ENCODE results near the gene TMEM217.

TMEM217 gene

DNA sequence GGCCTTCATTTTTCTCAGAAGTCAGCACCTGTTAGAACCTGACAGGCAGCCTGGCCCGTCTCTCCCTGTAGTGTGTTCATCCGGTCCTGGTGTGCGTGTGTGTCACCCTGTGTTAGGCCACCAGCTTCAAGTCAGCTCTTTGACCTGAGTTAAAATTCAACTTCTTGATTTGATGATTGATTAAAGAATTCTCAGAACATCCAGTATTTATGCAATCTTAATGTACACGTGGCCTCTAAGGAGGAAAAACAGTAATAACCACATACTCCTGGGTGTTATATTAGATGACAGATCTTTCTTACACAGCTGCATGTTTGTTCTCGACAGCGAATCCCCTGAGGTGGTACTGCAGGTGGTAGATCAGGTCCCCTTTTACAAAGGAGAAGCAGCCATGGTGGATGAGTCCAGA, 19.1 kb upstream of the TMEM217 start:
- Histone ChIP-seq H3F3A (ENCODE audit: insufficient read depth) (no peaks in the 10 kb centered on the region), H3K36me3 (ENCODE audit: low read length) (no peaks in the 10 kb centered on the region), H4K20me1 (ENCODE audit: low read depth, low read length) (no peaks in the 10 kb centered on the region), H3K4me2 (ENCODE audit: low read depth, low read length, poor library complexity, severe bottlenecking) (no peak overlapping the region), H3K79me2 (ENCODE audit: insufficient read depth, low read length) (no peaks in the 10 kb centered on the region), H3K27ac (ENCODE audit: low read depth, low read length) (no peak overlapping the region), H3K9me3 (ENCODE audit: insufficient read depth, low read length) (no peaks in the 10 kb centered on the region), H2AFZ (ENCODE audit: low read depth, low read length, severe bottlenecking) (no peak overlapping the region), H3K9me2 (replicated peaks; ENCODE audit: insufficient read depth, low read length) (no peaks in the 10 kb centered on the region), H3K27me3 (ENCODE audit: low read length) (no peaks in the 10 kb centered on the region), H3K9ac (ENCODE audit: low read length) (no peak overlapping the region), H3K4me3 (ENCODE audit: insufficient read depth, low read length, poor library complexity, severe bottlenecking) (no peak overlapping the region)
- TF ChIP-seq EZH2phosphoT487 (conservative IDR thresholded peaks at IDR 0.05; ENCODE audit: low read length) = no peak
- TF ChIP-seq, protein P1, sequence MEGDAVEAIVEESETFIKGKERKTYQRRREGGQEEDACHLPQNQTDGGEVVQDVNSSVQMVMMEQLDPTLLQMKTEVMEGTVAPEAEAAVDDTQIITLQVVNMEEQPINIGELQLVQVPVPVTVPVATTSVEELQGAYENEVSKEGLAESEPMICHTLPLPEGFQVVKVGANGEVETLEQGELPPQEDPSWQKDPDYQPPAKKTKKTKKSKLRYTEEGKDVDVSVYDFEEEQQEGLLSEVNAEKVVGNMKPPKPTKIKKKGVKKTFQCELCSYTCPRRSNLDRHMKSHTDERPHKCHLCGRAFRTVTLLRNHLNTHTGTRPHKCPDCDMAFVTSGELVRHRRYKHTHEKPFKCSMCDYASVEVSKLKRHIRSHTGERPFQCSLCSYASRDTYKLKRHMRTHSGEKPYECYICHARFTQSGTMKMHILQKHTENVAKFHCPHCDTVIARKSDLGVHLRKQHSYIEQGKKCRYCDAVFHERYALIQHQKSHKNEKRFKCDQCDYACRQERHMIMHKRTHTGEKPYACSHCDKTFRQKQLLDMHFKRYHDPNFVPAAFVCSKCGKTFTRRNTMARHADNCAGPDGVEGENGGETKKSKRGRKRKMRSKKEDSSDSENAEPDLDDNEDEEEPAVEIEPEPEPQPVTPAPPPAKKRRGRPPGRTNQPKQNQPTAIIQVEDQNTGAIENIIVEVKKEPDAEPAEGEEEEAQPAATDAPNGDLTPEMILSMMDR (IDR thresholded peaks at IDR 0.05; ENCODE audit: insufficient read depth, low read length, poor library complexity, severe bottlenecking) = no peak

DNA sequence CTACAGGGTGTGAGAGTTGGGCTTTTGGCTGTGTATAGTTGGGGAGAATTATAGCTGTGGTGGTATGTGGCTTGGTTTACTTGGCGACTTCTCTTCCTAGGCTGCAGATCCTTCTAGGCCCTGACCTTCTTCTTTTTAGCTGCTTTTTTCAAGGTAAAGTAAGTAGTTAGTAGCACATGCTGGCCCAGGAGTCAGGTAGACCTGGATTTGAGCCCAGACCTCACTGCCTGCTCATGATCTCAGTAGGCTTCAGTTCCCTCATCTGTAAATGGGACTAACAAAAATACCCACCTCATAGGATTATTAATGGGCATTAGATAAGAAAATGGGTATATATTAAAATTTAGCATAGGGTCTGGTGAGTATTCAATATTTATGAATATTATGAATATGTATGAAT, 17.4 kb upstream of the TMEM217 start:
- no peak overlapping the region for H3K9ac ChIP-seq (ENCODE audit: low read length)
- H2AFZ ChIP-seq (ENCODE audit: low read depth, low read length, severe bottlenecking) = no peak overlapping the region
- no peaks in the 10 kb centered on the region for H3K27me3 ChIP-seq (ENCODE audit: low read length)
- TF ChIP-seq, protein P1 (IDR thresholded peaks at IDR 0.05; ENCODE audit: insufficient read depth, low read length, poor library complexity, severe bottlenecking) = no peak
- TF ChIP-seq EZH2phosphoT487 (conservative IDR thresholded peaks at IDR 0.05; ENCODE audit: low read length) = no peak
- H3F3A ChIP-seq (ENCODE audit: insufficient read depth) = no peaks in the 10 kb centered on the region
- no peaks in the 10 kb centered on the region for H3K9me2 ChIP-seq (replicated peaks; ENCODE audit: insufficient read depth, low read length)
- no peaks in the 10 kb centered on the region for H3K79me2 ChIP-seq (ENCODE audit: insufficient read depth, low read length)
- H3K9me3 ChIP-seq (ENCODE audit: insufficient read depth, low read length) = no peaks in the 10 kb centered on the region
- no peak overlapping the region for H3K4me3 ChIP-seq (ENCODE audit: insufficient read depth, low read length, poor library complexity, severe bottlenecking)
- 0 out of 2 replicates have a peak, but pooled peaks cover 3% of the 10 kb centered on the region for H3K36me3 ChIP-seq (ENCODE audit: low read length)
- H3K27ac ChIP-seq (ENCODE audit: low read depth, low read length) = no peak overlapping the region
- H4K20me1 ChIP-seq (ENCODE audit: low read depth, low read length) = no peaks in the 10 kb centered on the region
- H3K4me2 ChIP-seq (ENCODE audit: low read depth, low read length, poor library complexity, severe bottlenecking) = no peak overlapping the region

DNA sequence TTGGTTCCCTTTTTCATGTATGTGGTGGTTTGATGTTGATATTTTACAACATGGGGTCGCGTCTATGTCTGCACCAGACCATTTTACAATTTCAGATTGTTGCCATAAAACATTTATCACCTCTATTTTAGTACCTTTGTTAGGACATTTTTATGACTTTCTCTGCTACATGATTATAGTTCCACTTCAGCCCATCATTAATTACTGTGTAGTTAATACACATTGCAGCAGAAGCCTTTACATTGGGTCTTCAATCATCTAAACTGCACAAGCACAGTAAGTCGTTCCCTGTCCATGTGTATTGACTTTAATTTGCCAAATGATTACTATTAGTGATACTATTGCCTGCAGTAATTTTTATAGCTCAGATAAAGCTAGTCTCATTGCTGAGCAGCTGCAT, 15.7 kb upstream of the TMEM217 start:
- Histone ChIP-seq H3K9ac (ENCODE audit: low read length) (no peak overlapping the region), H3K27me3 (ENCODE audit: low read length) (no peaks in the 10 kb centered on the region), H3K9me3 (ENCODE audit: insufficient read depth, low read length) (no peaks in the 10 kb centered on the region), H3K79me2 (ENCODE audit: insufficient read depth, low read length) (no peaks in the 10 kb centered on the region), H2AFZ (ENCODE audit: low read depth, low read length, severe bottlenecking) (no peak overlapping the region), H3K4me3 (ENCODE audit: insufficient read depth, low read length, poor library complexity, severe bottlenecking) (no peak overlapping the region), H3K27ac (ENCODE audit: low read depth, low read length) (no peak overlapping the region), H3K9me2 (replicated peaks; ENCODE audit: insufficient read depth, low read length) (no peaks in the 10 kb centered on the region), H3K4me2 (ENCODE audit: low read depth, low read length, poor library complexity, severe bottlenecking) (no peak overlapping the region), H3K36me3 (ENCODE audit: low read length) (0 out of 2 replicates have a peak, but pooled peaks cover 3% of the 10 kb centered on the region), H3F3A (ENCODE audit: insufficient read depth) (no peaks in the 10 kb centered on the region), H4K20me1 (ENCODE audit: low read depth, low read length) (no peaks in the 10 kb centered on the region)
- no peak for TF ChIP-seq EZH2phosphoT487 (conservative IDR thresholded peaks at IDR 0.05; ENCODE audit: low read length)
- TF ChIP-seq, protein P1 (IDR thresholded peaks at IDR 0.05; ENCODE audit: insufficient read depth, low read length, poor library complexity, severe bottlenecking) = no peak

Data from SU-DHL-6 (cell line).